Renal cortex interstitium (tissue), 15 donors: ENCODE measurements around the gene TMPO. TPM values are rescaled to one million over a fixed set of nuclear protein-coding genes. Genes with fewer than 3 reads are reported as not detected.
"Not testable (repeated sequence)": the region's sequence is repeated elsewhere in the genome, so short reads cannot be mapped to it uniquely, and the experiment has no call there.

Source experiments
- DNase-seq, 11 donors: peaks; one replicate each; pipeline ENCODE4 v3.0.0-alpha.2; 2013; ENCODE audit warnings: low read depth in 9 of 11, low spot score in 4 of 11; ENCODE audit errors: extremely low read depth in 1 of 11
- long read RNA-seq, 16 experiments: transcript quantifications; one replicate each; lab custom pipeline, GENCODE V29; 2026
- polyA plus RNA-seq, 3 donors: library from polyadenylated mRNA; unstranded; fragments of 120-200 nt; gene quantifications; one replicate each; pipeline ENCODE4 v1.2.1, GENCODE V29; 2013; ENCODE audit not compliant: insufficient read length in 3 of 3

The TMPO gene
- polyA plus RNA-seq, result 100 to 1,000 TPM; 178 to 232 (median 206) TPM
- long read RNA-seq, donor 1, full-length matches to known transcripts, result 29 of 54 reads
- long read RNA-seq, donor 1, partial matches to known transcripts, result 25 of 54 reads
- long read RNA-seq, donor 1, other reads (novel, unspliced or antisense), result 0 of 54 reads
- long read RNA-seq, donor 2, full-length matches to known transcripts, result 29 of 52 reads
- long read RNA-seq, donor 2, partial matches to known transcripts, result 23 of 52 reads
- long read RNA-seq, donor 2, other reads (novel, unspliced or antisense), result 0 of 52 reads
- long read RNA-seq, donor 3, full-length matches to known transcripts, result 40 of 80 reads
- long read RNA-seq, donor 3, partial matches to known transcripts, result 40 of 80 reads
- long read RNA-seq, donor 3, other reads (novel, unspliced or antisense), result 0 of 80 reads
- long read RNA-seq, donor 4, full-length matches to known transcripts, result 32 of 41 reads
- long read RNA-seq, donor 4, partial matches to known transcripts, result 9 of 41 reads
- long read RNA-seq, donor 4, other reads (novel, unspliced or antisense), result 0 of 41 reads
- long read RNA-seq, donor 5, result 0 reads
- long read RNA-seq, donor 6, full-length matches to known transcripts, result 38 of 55 reads
- long read RNA-seq, donor 6, partial matches to known transcripts, result 17 of 55 reads
- long read RNA-seq, donor 6, other reads (novel, unspliced or antisense), result 0 of 55 reads
- long read RNA-seq, donor 7, full-length matches to known transcripts, result 29 of 68 reads
- long read RNA-seq, donor 7, partial matches to known transcripts, result 39 of 68 reads
- long read RNA-seq, donor 7, other reads (novel, unspliced or antisense), result 0 of 68 reads
- long read RNA-seq, donor 8, full-length matches to known transcripts, result 59 of 143 reads
- long read RNA-seq, donor 8, partial matches to known transcripts, result 78 of 143 reads
- long read RNA-seq, donor 8, other reads (novel, unspliced or antisense), result 6 of 143 reads
- long read RNA-seq, donor 9, full-length matches to known transcripts, result 45 of 72 reads
- long read RNA-seq, donor 9, partial matches to known transcripts, result 27 of 72 reads
- long read RNA-seq, donor 9, other reads (novel, unspliced or antisense), result 0 of 72 reads
- long read RNA-seq, donor 10, full-length matches to known transcripts, result 26 of 39 reads
- long read RNA-seq, donor 10, partial matches to known transcripts, result 13 of 39 reads
- long read RNA-seq, donor 10, other reads (novel, unspliced or antisense), result 0 of 39 reads
- long read RNA-seq, donor 11, full-length matches to known transcripts, result 40 of 64 reads
- long read RNA-seq, donor 11, partial matches to known transcripts, result 24 of 64 reads
- long read RNA-seq, donor 11, other reads (novel, unspliced or antisense), result 0 of 64 reads
- long read RNA-seq, donor 12, full-length matches to known transcripts, result 6 of 6 reads
- long read RNA-seq, donor 12, partial matches to known transcripts, result 0 of 6 reads
- long read RNA-seq, donor 12, other reads (novel, unspliced or antisense), result 0 of 6 reads
- long read RNA-seq, donor 13, result 0 reads
- long read RNA-seq, donor 14, full-length matches to known transcripts, result 27 of 90 reads
- long read RNA-seq, donor 14, partial matches to known transcripts, result 24 of 90 reads
- long read RNA-seq, donor 14, other reads (novel, unspliced or antisense), result 39 of 90 reads
- long read RNA-seq, donor 15, full-length matches to known transcripts, result 18 of 32 reads
- long read RNA-seq, donor 15, partial matches to known transcripts, result 14 of 32 reads
- long read RNA-seq, donor 15, other reads (novel, unspliced or antisense), result 0 of 32 reads
- long read RNA-seq, donor 16, full-length matches to known transcripts, result 99 of 194 reads
- long read RNA-seq, donor 16, partial matches to known transcripts, result 95 of 194 reads
- long read RNA-seq, donor 16, other reads (novel, unspliced or antisense), result 0 of 194 reads

GRCh38 chr12:98515287-98516110 is at the start of gene TMPO:
Gene TMPO, plus strand, starts transcription at chr12:98515590. Its CDS starts 278 bp downstream, at chr12:98515868.
- DNase-seq, result peak; percentile 85 to 94 (median 90)

- no peak for DNase-seq
Observed at GRCh38 chr12:98465950-98466602, 49.3 kb upstream of the TMPO start.

- no peak for DNase-seq
Observed at GRCh38 chr12:98466640-98467400, 48.6 kb upstream of the TMPO start.

GRCh38 chr12:98469109-98469508 is 46.3 kb upstream of the TMPO start:
- no peak for DNase-seq

GRCh38 chr12:98470469-98471082 is 44.8 kb upstream of the TMPO start:
- DNase-seq, result no peak

GRCh38 chr12:98471085-98471484 is 44.3 kb upstream of the TMPO start:
- DNase-seq, result no peak

- DNase-seq, result no peak
Observed at GRCh38 chr12:98475565-98475908, 39.9 kb upstream of the TMPO start.

GRCh38 chr12:98478606-98479005 is 36.8 kb upstream of the TMPO start:
- DNase-seq, result no peak

- no peak for DNase-seq
Observed at GRCh38 chr12:98483621-98484503, 31.5 kb upstream of the TMPO start.

GRCh38 chr12:98485792-98486340 is 29.5 kb upstream of the TMPO start:
- DNase-seq, result no peak

GRCh38 chr12:98488416-98488815 is 27.0 kb upstream of the TMPO start:
- not testable (repeated sequence) for DNase-seq

GRCh38 chr12:98489176-98489575 is 26.2 kb upstream of the TMPO start:
- DNase-seq, result no peak

- DNase-seq, result peak; percentile 82 to 94 (median 92)
Observed at GRCh38 chr12:98490501-98491453, 24.6 kb upstream of the TMPO start.
